Measurements from ENCODE around the gene TMEM201. TPM values are rescaled to one million over a fixed set of nuclear protein-coding genes. Genes with fewer than 3 reads are reported as not detected.

The TMEM201 gene
- total RNA-seq, 1 donor: 3.3 TPM

- Histone ChIP-seq H3K9me3 (ENCODE audit: low read depth, low read length) (no peaks in the 10 kb centered on the region), H3K27me3 (ENCODE audit: insufficient read depth, low read length) (no peaks in the 10 kb centered on the region), H3K4me1 (ENCODE audit: insufficient read depth, low read length) (no peaks in the 10 kb centered on the region), H3K4me3 (ENCODE audit: low read length) (no peak overlapping the region)
Measured at GRCh38 chr1:9602794-9603167, 14.1 kb downstream of the TMEM201 start.

DNA sequence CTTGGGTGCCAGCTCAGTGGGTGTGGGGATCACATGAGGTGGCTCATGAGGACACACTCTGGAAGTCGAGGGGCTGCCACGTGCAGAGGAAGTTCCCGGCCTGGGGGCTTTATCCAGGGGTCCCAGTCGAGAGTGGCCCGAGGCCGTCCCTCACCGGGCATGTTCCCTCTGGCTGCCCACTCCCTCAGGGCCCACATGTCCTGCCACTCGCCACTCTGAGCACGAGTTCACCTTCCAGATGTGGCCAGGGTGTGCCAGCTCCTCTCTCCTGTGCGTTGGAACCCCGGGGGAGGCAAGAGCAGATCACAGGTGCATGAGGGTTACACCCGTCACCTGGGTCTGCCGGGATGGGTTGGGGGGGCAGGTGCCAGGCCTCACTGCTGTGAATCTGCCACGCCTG, 14.6 kb downstream of the TMEM201 start:
- Histone ChIP-seq H3K4me3 (ENCODE audit: low read length) (no peak overlapping the region), H3K9me3 (ENCODE audit: low read depth, low read length) (no peaks in the 10 kb centered on the region), H3K4me1 (ENCODE audit: insufficient read depth, low read length) (no peaks in the 10 kb centered on the region)

DNA sequence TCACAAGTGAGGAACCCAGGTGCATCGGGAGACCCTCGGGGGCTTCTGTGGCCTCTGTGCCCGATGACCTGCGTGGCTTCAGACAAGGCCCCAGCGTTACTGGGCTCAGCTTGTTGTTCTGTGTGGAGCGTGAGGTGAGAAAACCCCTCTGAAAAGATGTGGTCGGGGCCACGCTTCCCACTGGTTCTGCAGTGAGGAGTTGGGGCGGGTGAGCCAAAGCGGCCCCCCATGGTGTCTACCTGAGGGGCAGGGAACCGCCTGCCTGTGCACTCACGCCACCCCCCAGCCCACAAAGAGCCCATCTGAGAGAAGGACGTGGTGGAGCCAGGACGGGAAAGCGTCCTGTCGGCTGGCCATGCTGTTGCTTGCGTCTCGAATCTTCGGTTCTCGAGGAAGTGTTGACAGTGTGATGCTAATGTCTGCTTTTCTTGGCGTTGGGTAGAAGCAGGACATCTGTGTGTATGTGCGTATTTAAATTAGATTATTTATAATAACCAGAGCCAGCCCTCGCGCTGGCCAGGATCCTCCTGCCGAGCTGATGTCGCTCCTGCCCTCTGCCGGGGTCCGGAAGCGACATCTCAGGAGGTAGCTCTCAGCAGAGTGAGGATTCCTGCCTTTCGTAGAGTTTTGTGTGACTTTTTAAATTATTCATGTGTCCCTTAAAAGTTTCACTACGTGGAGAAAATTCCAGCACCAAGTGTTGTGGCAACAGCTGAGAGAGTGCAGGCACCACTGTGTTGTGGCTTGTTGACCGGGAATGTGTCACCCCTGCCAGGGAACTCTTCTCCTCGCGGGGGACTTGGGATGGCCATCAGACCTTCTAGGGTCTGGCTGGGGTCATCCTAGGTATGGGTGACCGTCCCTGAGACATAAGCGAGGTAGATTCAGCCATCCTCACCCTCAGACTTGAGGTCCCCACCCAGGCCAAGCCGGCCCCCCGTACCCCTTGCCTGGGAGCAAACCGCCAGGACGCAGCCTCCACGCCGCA, 15.3 kb downstream of the TMEM201 start:
- Histone ChIP-seq H3K27me3 (ENCODE audit: insufficient read depth, low read length) (no peaks in the 10 kb centered on the region), H3K4me3 (ENCODE audit: low read length) (no peak overlapping the region)

More for the DNA sequence above, 14.6 kb downstream of the TMEM201 start:
- H3K27me3 ChIP-seq (ENCODE audit: insufficient read depth, low read length): no peaks in the 10 kb centered on the region

DNA sequence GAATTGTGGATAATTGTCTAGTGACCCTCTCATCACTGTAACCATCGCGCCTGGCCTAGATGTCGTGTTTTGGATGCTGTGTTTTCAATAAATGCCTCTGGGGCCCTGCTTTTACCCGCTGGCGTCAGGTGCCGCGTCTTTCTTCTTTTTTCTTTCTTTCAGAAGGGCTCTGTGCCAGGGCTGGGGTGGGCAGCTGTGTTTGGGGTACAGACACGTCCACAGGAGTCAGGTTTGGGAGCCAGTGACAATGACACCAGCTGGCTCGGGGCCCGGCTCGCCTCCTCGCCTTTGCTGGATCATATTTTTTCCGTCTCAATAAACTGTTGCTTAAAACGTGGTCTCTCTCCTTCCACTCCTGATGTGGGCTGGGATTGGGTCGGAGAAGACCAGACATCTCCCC, 16.1 kb downstream of the TMEM201 start:
- no peaks in the 10 kb centered on the region for H3K9me3 ChIP-seq (ENCODE audit: low read depth, low read length)
- no peaks in the 10 kb centered on the region for H3K27me3 ChIP-seq (ENCODE audit: insufficient read depth, low read length)
- no peaks in the 10 kb centered on the region for H3K4me1 ChIP-seq (ENCODE audit: insufficient read depth, low read length)
- H3K4me3 ChIP-seq (ENCODE audit: low read length): no peak overlapping the region

More for the DNA sequence above, 15.3 kb downstream of the TMEM201 start:
- Histone ChIP-seq H3K4me1 (ENCODE audit: insufficient read depth, low read length) (no peaks in the 10 kb centered on the region), H3K9me3 (ENCODE audit: low read depth, low read length) (no peaks in the 10 kb centered on the region)

GRCh38 chr1:9605946-9606455, 17.3 kb downstream of the TMEM201 start:
- H3K27me3 ChIP-seq (ENCODE audit: insufficient read depth, low read length): no peaks in the 10 kb centered on the region
- no peaks in the 10 kb centered on the region for H3K4me1 ChIP-seq (ENCODE audit: insufficient read depth, low read length)
- H3K4me3 ChIP-seq (ENCODE audit: low read length): no peak overlapping the region

GRCh38 chr1:9606458-9606857, 17.7 kb downstream of the TMEM201 start:
- no peaks in the 10 kb centered on the region for H3K4me1 ChIP-seq (ENCODE audit: insufficient read depth, low read length)
- no peak overlapping the region for H3K4me3 ChIP-seq (ENCODE audit: low read length)
- H3K9me3 ChIP-seq (ENCODE audit: low read depth, low read length): no peaks in the 10 kb centered on the region
- H3K27me3 ChIP-seq (ENCODE audit: insufficient read depth, low read length): no peaks in the 10 kb centered on the region

More at GRCh38 chr1:9605946-9606455, 17.3 kb downstream of the TMEM201 start:
- H3K9me3 ChIP-seq (ENCODE audit: low read depth, low read length): no peaks in the 10 kb centered on the region

GRCh38 chr1:9606948-9607347, 18.2 kb downstream of the TMEM201 start:
- H3K4me3 ChIP-seq (ENCODE audit: low read length): no peak overlapping the region
- H3K4me1 ChIP-seq (ENCODE audit: insufficient read depth, low read length): no peaks in the 10 kb centered on the region
- H3K27me3 ChIP-seq (ENCODE audit: insufficient read depth, low read length): no peaks in the 10 kb centered on the region
- no peaks in the 10 kb centered on the region for H3K9me3 ChIP-seq (ENCODE audit: low read depth, low read length)

GRCh38 chr1:9607352-9607751, 18.6 kb downstream of the TMEM201 start:
- Histone ChIP-seq H3K9me3 (ENCODE audit: low read depth, low read length) (no peaks in the 10 kb centered on the region), H3K27me3 (ENCODE audit: insufficient read depth, low read length) (no peaks in the 10 kb centered on the region), H3K4me3 (ENCODE audit: low read length) (no peak overlapping the region)

DNA sequence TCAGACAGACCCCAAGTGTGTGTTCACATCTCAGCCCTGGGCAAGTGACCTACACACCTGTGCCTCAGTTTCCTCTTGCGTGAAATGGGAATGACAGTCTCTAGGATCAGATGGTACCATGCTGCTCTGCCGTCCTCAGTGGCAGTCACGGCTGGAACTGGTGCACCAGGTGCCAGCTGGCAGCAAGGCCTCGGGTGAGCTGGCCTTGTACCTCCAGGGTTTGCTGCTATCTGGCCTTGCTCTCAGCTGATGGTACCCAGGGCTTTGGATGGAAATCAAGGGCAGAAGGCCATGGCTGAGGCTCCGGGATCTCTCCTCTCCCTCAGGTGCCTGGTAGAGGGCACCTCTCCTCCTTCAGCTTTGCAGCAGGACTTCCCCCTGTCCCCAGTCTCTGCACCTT, 21.3 kb downstream of the TMEM201 start:
- Histone ChIP-seq H3K27me3 (ENCODE audit: insufficient read depth, low read length) (no peaks in the 10 kb centered on the region), H3K4me1 (ENCODE audit: insufficient read depth, low read length) (no peaks in the 10 kb centered on the region), H3K9me3 (ENCODE audit: low read depth, low read length) (no peaks in the 10 kb centered on the region), H3K4me3 (ENCODE audit: low read length) (no peak overlapping the region)

More at GRCh38 chr1:9607352-9607751, 18.6 kb downstream of the TMEM201 start:
- H3K4me1 ChIP-seq (ENCODE audit: insufficient read depth, low read length): no peaks in the 10 kb centered on the region

DNA sequence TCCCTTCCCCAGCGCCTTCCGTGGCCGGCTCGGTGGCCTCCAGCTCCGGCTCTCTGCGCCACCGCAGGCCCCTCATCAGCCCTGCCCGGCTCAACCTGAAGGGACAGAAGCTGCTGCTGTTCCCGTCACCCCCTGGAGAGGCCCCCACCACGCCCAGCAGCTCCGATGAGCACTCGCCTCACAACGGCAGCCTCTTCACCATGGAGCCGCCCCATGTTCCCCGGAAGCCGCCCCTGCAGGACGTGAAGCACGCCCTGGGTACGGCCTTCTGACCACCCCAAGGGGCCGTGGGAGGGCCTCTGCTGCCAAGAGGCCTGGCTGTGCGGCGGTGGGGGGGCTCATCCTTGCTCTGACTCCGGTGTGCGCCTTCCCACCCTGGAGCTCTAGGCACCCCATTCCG, 21.8 kb downstream of the TMEM201 start:
- Histone ChIP-seq H3K4me1 (ENCODE audit: insufficient read depth, low read length) (no peaks in the 10 kb centered on the region), H3K27me3 (ENCODE audit: insufficient read depth, low read length) (no peaks in the 10 kb centered on the region), H3K9me3 (ENCODE audit: low read depth, low read length) (no peaks in the 10 kb centered on the region), H3K4me3 (ENCODE audit: low read length) (no peak overlapping the region)

- Histone ChIP-seq H3K4me1 (ENCODE audit: insufficient read depth, low read length) (peaks cover 3% of the 10 kb centered on the region), H3K27me3 (ENCODE audit: insufficient read depth, low read length) (no peaks in the 10 kb centered on the region), H3K9me3 (ENCODE audit: low read depth, low read length) (no peaks in the 10 kb centered on the region), H3K4me3 (ENCODE audit: low read length) (no peak overlapping the region)
Measured at GRCh38 chr1:9611716-9612115, 23.0 kb downstream of the TMEM201 start.

DNA sequence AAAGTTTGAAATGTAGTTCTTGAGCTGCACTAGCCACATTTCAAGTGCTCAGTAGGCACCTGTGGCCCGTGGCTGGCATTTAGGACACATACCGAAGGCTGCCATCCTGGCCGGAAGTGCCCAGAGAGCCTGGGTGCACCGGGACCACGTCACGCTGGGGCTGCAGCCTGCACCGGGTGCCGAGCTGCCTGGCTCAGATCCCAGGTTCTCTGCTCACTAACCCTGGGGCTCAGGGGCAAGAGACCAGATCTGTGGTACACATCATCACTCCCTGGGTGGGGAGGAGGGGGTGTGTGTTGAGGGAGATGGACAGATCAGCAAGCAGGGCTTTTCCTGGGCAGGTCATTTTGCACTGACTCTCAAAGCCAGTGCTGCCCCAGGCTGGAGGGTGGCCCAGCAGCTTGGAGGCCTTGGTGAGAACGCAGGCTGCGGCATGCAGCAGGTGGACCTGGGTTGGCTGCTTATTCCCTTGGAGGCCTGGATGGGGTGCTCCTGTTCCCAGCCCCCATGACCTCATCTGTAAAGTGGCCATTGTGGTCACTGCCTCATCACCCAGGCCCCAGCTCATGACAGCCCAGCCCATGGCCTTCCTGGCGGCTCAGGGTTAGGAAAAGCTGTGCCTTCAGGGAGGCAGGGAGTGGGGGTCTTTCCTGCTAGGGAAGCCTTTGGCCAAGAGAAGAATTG, 23.6 kb downstream of the TMEM201 start:
- Histone ChIP-seq H3K4me3 (ENCODE audit: low read length) (no peak overlapping the region), H3K4me1 (ENCODE audit: insufficient read depth, low read length) (peaks cover 3% of the 10 kb centered on the region), H3K9me3 (ENCODE audit: low read depth, low read length) (no peaks in the 10 kb centered on the region), H3K27me3 (ENCODE audit: insufficient read depth, low read length) (no peaks in the 10 kb centered on the region)

DNA sequence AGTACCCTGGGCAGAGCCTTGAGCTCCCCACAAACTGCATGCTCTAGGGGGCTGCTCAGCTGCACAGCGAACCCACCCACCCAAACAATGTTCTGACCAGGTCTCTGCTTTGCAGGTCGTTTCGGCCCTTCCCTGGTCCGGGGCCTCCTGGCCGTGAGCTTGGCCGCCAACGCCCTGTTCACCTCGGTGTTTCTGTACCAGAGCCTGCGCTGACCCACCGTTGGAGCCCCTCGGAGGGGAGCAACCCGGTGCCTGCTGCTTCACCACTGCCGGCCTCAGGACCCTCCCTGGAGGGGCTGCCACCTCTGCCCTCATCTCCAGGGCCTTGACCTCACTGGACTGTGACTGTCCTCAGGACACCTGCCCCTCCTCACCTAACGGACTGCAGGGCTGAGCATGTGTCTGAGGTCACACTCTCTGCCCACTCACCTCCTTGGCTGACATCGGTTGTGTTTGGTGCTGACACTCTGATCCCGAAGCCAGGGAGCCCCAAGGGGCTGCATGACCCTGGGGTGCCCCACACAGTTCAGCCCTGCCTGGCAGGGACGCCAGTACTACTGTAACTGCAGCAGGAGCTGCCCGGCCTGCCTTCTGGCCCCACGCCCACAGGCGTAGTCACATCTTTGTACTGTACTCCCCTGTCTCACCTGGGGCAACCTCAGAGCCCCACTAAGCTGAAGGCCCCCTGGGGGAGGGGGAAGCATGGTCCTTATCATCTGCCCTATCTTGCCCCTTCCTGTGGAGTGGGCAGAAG, 24.3 kb downstream of the TMEM201 start:
- Histone ChIP-seq H3K4me1 (ENCODE audit: insufficient read depth, low read length) (peaks cover 3% of the 10 kb centered on the region), H3K4me3 (ENCODE audit: low read length) (no peak overlapping the region), H3K27me3 (ENCODE audit: insufficient read depth, low read length) (no peaks in the 10 kb centered on the region), H3K9me3 (ENCODE audit: low read depth, low read length) (no peaks in the 10 kb centered on the region)

DNA sequence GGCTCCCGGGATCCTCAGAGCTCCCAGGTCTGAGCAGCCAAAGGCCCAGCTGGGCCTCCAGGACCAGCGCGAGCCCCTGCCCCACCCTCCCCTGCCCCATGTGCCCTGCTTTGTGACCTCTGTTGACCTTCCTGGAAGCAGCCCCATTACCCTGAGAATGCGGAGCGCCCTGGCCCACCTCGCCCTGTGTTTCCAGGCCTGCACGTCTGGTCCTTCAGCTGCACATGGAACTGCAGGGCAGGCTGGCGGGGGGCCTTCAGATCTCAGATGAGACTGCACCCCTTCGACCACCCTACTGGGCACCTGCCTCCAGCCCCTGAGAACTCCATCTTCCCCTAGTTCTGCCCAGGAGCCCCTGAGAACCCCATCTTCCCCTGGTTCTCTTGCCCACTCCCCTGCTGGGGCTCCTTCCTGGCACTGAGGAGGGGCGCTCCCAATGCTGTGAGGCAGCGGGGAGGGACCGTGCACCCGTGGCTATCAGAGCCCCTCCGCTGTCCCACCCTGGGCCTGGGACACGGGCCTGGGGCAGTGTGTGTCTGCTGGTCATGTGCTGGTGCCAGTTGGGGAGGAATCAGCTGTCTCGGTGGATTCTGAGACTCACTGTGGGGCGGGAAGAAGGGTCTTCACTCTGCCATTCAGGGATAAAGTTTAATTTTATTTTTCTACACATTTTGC, 25.1 kb downstream of the TMEM201 start:
- H3K27me3 ChIP-seq (ENCODE audit: insufficient read depth, low read length): no peaks in the 10 kb centered on the region
- no peak overlapping the region for H3K4me3 ChIP-seq (ENCODE audit: low read length)
- peaks cover 3% of the 10 kb centered on the region for H3K4me1 ChIP-seq (ENCODE audit: insufficient read depth, low read length)
- no peaks in the 10 kb centered on the region for H3K9me3 ChIP-seq (ENCODE audit: low read depth, low read length)
